GM12801 (cell line): Measurements from ENCODE around the gene MAPK1.

ENCODE experiments used
- TF ChIP-seq, protein P1 (sequence below): IDR thresholded peaks from one replicate; pipeline ENCODE4 v1.5.1; 2011; ENCODE audit warnings: control low read depth; ENCODE audit not compliant: insufficient read length; ENCODE audit errors: extremely low read depth

The MAPK1 gene

DNA sequence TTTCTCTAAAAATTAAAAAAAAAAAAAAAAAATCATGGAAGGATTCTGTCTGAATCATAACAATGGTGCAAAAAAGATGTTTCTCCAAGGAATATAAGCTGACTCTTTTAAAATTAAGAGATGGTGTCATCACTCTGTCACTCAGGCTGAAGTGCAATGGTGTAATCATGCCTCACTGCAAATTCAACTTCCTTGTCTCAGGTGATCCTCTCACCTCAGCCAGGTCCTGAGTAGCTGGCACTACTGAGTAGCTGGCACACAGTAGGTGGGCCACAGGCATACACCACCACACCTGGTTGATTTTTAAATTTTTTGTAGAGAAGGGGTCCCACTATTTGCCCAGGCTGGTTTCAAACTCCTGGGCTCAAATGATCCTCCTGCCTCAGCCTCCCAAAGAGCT lies 77.1 kb downstream of the MAPK1 start:
- TF ChIP-seq, protein P1, sequence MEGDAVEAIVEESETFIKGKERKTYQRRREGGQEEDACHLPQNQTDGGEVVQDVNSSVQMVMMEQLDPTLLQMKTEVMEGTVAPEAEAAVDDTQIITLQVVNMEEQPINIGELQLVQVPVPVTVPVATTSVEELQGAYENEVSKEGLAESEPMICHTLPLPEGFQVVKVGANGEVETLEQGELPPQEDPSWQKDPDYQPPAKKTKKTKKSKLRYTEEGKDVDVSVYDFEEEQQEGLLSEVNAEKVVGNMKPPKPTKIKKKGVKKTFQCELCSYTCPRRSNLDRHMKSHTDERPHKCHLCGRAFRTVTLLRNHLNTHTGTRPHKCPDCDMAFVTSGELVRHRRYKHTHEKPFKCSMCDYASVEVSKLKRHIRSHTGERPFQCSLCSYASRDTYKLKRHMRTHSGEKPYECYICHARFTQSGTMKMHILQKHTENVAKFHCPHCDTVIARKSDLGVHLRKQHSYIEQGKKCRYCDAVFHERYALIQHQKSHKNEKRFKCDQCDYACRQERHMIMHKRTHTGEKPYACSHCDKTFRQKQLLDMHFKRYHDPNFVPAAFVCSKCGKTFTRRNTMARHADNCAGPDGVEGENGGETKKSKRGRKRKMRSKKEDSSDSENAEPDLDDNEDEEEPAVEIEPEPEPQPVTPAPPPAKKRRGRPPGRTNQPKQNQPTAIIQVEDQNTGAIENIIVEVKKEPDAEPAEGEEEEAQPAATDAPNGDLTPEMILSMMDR, result no peak

DNA sequence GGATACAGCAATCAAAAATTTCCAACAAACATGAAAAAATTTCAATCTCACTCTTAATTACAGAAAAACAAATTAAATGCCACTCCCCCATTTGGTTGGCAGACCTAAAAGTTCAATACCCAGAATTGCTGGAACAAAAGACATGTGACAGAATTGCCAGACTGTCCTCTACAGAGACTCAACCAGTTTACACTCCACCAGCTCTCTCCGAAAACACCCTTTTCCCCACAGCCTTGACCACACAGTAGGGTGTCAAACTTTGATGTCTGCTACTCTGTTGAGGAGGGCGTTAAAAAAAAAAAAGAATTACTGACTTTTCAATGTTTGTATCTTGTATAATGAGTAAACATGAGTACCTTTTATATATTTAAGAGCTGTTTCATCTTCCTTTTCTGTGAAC lies 87.2 kb downstream of the MAPK1 start:
- TF ChIP-seq, protein P1, result no peak

DNA sequence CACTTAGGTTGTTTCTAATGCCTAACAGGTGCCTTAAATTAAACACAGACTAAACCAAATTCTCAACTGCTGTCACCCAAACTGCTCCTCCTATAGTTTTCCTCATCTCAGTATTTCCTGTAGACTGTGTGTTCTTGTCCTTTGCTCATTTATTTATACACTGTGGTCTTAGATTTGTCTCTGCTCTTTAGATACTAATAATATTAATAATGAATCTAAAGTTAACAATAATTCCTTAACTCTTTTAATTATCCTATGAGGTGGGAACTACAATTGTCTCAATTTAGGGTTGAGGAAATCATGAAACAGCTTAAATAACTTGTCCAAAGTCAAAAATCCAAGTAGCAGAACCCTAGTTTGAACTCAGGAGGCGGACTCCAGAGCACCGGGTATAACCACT lies 88.0 kb downstream of the MAPK1 start:
- TF ChIP-seq, protein P1, result no peak

DNA sequence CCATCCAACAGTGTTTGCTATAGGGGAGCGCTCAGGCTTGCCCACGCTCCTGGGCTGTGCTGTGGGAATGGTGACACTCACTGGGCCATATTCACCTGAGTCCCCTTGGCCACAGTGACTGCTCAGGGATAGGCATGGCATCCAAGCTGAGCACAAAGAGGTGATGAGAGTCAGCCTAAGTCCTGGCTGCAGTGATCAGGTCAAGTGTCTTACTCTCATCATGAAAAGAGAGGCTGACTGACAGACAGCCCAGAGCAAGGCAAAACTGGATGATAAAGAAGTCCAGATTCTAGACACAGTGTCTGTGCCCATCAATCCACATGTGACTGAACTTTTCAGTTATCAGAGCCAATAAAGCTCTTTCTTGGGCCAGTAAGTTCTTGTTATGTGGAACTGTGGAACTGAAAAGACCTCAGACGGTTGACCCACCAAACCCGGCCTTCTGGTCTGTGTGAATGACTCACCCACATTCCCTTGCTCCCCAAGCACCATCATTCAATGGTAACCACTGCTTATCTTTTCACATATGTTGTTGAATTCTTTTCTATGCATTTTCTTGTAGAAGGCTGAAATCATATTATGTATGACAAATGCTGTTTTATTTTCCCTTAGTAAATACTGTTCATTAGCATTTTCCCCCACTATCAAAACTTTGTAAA lies 88.6 kb downstream of the MAPK1 start:
- TF ChIP-seq, protein P1, result no peak

DNA sequence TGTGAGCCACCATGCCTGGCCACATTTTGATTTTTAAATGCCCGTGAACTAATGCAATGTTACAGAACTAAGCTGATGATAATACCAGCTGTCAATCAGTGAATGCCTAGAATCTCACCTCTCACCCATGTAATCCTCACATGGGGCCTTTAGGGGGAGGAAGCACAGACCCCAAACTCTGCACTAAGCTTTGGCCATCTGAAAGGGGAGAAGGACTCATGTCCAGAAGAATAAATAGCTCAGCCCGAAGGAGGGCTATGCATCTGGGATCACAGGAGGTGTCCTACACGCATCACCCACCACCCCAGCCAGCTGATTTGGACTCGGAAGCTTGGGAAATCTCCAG lies 95.8 kb downstream of the MAPK1 start:
- TF ChIP-seq, protein P1, result no peak

DNA sequence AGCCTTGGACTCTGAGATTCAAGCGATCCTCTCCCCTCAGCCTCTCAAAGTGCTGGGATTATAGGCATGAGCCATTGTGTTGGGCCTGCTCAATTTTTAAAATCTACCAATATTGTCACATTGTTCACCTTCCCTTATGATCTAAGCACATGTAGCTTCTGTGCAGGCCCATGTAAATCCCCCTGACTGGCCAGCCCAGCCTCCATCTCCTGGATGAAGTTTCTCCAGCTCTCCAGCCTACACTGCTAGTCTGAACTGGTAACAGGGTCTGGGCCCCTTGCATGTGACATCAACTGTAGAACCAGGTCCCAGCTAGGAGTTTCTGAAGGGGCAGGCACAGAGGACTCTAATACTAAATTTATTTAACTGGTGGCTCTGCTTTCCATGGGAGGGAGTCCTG lies 99.0 kb downstream of the MAPK1 start:
- TF ChIP-seq, protein P1, result no peak

DNA sequence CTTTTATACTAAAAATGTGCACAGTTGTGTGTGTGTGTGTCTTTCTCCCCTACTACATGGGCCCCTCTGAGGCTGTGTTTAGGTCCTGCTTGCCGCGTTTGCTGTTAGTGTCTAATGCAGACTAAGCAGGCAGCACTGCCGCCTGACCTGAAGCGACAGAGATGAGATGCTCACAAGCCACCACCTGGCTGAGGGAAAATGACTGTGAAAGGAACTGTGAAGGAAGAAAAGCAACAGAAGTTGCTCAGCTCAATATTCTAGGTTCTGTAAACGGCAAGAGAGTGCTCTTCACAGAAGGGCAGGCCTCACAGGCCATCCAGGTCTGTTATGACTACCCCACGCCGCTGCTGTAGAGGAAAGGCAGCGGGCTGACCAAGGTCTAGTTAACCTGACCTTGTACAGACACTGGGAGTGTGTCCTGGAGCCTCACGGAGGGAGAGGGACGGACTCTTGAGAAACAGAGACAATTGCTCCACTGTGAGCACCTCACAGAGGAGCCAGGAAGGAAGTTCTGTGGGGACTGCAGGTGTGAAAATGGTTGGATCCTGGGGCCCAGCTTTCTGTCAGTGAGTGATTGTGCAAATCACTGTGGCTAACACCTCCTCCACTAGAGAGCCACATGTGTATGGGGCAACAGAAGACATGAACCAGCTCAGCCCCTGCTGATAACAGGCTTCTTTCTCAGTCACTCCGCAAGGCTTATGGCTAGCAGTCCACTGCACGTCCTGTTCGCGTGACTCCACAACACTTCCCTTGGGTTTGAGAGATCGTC lies 100.6 kb downstream of the MAPK1 start:
- TF ChIP-seq, protein P1, result no peak
